ENCODE data around the gene EEFSEC.

GRCh38 chr3:128231606-128232005 lies 78.3 kb downstream of the EEFSEC start:
- TF ChIP-seq CTCF (IDR thresholded peaks at IDR 0.05; ENCODE audit: low read depth, low read length) (no peak), POLR2A (IDR thresholded peaks at IDR 0.05; ENCODE audit: extremely low read depth, insufficient read length) (no peak)

All from NB4 (cell line).